Measurements from ENCODE around the gene CGAS.
"Not testable (repeated sequence)": the region's sequence is repeated elsewhere in the genome, so short reads cannot be mapped to it uniquely, and the experiment has no call there.

Gene CGAS

DNA sequence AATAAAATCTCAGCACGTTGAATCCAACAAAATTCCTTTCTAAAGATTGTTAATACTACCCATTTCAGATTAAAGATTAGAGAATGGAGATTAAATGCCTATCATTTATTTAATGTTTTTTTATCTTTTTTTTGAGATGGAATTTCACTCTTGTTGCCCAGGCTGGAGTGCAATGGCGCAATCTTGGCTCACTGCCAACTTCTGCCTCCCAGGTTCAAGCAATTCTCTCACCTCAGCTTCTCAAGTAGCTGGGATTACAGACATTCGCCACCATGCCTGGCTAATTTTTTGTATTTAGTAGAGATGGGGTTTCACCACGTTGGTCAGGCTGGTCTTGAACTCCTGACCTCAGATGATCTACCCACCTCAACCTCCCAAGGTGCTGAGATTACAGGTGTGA is 59.9 kb downstream of the CGAS start:
- H3K27ac ChIP-seq (ENCODE audit: extremely low read depth, low read depth, low read length); POLR2A ChIA-PET; H3K36me3 ChIP-seq (ENCODE audit: control insufficient read depth in 2 of 2, insufficient read depth in 1 of 2, low read length in 2 of 2); H3K4me1 ChIP-seq (ENCODE audit: control insufficient read depth, insufficient read depth, low read length); CTCF ChIA-PET; H3K4me3 ChIP-seq (ENCODE audit: low read depth, low read length); H3K9me3 ChIP-seq (ENCODE audit: control insufficient read depth, insufficient read depth, low read depth, low read length): not testable (repeated sequence)
- TF ChIP-seq, protein P1, sequence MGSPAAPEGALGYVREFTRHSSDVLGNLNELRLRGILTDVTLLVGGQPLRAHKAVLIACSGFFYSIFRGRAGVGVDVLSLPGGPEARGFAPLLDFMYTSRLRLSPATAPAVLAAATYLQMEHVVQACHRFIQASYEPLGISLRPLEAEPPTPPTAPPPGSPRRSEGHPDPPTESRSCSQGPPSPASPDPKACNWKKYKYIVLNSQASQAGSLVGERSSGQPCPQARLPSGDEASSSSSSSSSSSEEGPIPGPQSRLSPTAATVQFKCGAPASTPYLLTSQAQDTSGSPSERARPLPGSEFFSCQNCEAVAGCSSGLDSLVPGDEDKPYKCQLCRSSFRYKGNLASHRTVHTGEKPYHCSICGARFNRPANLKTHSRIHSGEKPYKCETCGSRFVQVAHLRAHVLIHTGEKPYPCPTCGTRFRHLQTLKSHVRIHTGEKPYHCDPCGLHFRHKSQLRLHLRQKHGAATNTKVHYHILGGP (tag by site-specific recombination; IDR thresholded peaks at IDR 0.05) = 0 out of 2 replicates have a peak, but pooled peaks have one; percentile 24
- peak; percentile 48 for TF ChIP-seq OSR2 (tag by site-specific recombination; IDR thresholded peaks at IDR 0.05)
- TF ChIP-seq KLF10 (tag by site-specific recombination; IDR thresholded peaks at IDR 0.05) = 0 out of 2 replicates have a peak, but pooled peaks have one; percentile 33
- TF ChIP-seq ZNF37A (tag by site-specific recombination; IDR thresholded peaks at IDR 0.05) = peak; percentile 65; the same call in 1 of the 2 replicates
- TF ChIP-seq, protein P2, sequence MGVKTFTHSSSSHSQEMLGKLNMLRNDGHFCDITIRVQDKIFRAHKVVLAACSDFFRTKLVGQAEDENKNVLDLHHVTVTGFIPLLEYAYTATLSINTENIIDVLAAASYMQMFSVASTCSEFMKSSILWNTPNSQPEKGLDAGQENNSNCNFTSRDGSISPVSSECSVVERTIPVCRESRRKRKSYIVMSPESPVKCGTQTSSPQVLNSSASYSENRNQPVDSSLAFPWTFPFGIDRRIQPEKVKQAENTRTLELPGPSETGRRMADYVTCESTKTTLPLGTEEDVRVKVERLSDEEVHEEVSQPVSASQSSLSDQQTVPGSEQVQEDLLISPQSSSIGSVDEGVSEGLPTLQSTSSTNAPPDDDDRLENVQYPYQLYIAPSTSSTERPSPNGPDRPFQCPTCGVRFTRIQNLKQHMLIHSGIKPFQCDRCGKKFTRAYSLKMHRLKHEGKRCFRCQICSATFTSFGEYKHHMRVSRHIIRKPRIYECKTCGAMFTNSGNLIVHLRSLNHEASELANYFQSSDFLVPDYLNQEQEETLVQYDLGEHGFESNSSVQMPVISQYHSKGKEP (tag by site-specific recombination; IDR thresholded peaks at IDR 0.05) = peak; percentile 20; the same call in 1 of the 2 replicates
- 0 out of 2 replicates have a peak, but pooled peaks have one; percentile 60 for TF ChIP-seq ZNF112 (tag by site-specific recombination; IDR thresholded peaks at IDR 0.05)
- TF ChIP-seq ZNF184 (tag by site-specific recombination; IDR thresholded peaks at IDR 0.05) = 0 out of 2 replicates have a peak, but pooled peaks have one; percentile 47
- TF ChIP-seq ZNF350 (tag by site-specific recombination; IDR thresholded peaks at IDR 0.05) = peak; percentile 69
- TF ChIP-seq ZNF544 (tag by site-specific recombination; IDR thresholded peaks at IDR 0.05) = peak; percentile 80; the same call in 1 of the 2 replicates

DNA sequence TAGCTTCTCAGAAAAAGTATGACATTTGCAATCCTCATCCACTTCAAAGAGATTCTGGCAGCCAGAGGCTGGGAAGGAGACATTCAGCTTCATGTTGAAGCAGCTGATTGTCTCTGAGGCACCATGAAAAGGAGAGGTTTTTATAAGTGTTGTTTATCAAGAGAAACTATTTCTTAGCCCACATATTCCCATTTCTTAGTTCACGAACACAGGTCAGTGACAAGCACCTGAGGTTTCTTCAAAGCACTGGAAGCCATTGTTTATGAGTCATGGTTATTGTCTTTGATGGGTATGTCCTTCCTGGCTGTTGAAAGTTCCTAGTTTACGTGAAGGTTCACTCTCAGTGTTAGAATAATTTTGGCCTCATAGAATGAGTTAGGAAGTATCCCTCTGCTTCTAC is 60.4 kb downstream of the CGAS start:
- Histone ChIP-seq H3K4me3 (ENCODE audit: low read depth, low read length) (no peak overlapping the region), H3K4me1 (ENCODE audit: control insufficient read depth, insufficient read depth, low read length) (peaks cover 3% of the 10 kb centered on the region; the same call in 1 of the 2 replicates), H3K27ac (ENCODE audit: extremely low read depth, low read depth, low read length) (no peak overlapping the region), H3K9me3 (ENCODE audit: control insufficient read depth, insufficient read depth, low read depth, low read length) (no peaks in the 10 kb centered on the region), H3K36me3 (ENCODE audit: control insufficient read depth in 2 of 2, insufficient read depth in 1 of 2, low read length in 2 of 2) (no peaks in the 10 kb centered on the region)
- TF ChIP-seq, protein P3, sequence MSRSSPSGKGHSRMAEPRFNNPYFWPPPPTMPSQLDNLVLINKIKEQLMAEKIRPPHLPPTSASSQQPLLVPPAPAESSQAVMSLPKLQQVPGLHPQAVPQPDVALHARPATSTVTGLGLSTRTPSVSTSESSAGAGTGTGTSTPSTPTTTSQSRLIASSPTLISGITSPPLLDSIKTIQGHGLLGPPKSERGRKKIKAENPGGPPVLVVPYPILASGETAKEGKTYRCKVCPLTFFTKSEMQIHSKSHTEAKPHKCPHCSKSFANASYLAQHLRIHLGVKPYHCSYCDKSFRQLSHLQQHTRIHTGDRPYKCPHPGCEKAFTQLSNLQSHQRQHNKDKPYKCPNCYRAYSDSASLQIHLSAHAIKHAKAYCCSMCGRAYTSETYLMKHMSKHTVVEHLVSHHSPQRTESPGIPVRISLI (tag by site-specific recombination; IDR thresholded peaks at IDR 0.05) = no peak
- no peak for TF ChIP-seq ZNF747 (tag by site-specific recombination; IDR thresholded peaks at IDR 0.05)
- TF ChIP-seq OVOL3 (tag by site-specific recombination; IDR thresholded peaks at IDR 0.05) = no peak
- no peak for TF ChIP-seq ZNF214 (tag by site-specific recombination; IDR thresholded peaks at IDR 0.05; ENCODE audit: borderline replicate concordance)
- TF ChIP-seq GLIS1 (tag by site-specific recombination; IDR thresholded peaks at IDR 0.05) = no peak
- POLR2A ChIA-PET = no interaction called here
- CTCF ChIA-PET = interaction anchor here (0.6 to 1.7 kb wide), 2 partner anchors 59 to 261 kb away, joined by 3 to 4 read pairs; no protein-coding TSS in a partner anchor

DNA sequence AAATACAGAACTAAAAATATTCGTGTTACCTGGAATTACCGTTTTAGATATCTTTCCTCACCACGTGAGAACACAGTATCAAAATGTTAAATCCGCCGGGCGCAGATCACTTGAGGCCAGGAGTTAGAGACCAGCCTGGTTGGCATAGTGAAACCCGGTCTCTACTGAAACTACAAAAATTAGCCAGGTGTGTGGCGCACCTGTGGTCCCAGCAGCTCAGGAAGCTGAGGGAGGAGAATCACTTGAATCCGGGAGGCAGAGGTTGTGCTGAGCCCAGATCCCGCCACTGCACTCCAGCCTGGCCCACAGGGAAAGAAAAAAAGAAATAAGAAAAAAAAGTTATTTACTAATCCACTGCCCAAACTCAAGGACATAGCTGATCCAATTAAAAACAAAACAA is 62.2 kb downstream of the CGAS start:
- H3K9me3 ChIP-seq (ENCODE audit: control insufficient read depth, insufficient read depth, low read depth, low read length) = no peaks in the 10 kb centered on the region
- ChIA-PET POLR2A (interaction anchor here (0.7 kb wide), 1 partner anchor 174 kb away, joined by 5 read pairs; no protein-coding TSS in a partner anchor), CTCF (interaction anchor here (0.5 to 3.5 kb wide), 5 partner anchors 62 to 1032 kb away, joined by 3 to 39 read pairs (median 4); no protein-coding TSS in a partner anchor)
- H3K4me3 ChIP-seq (ENCODE audit: low read depth, low read length) = no peak overlapping the region
- no peak overlapping the region for H3K27ac ChIP-seq (ENCODE audit: extremely low read depth, low read depth, low read length)
- H3K36me3 ChIP-seq (ENCODE audit: control insufficient read depth in 2 of 2, insufficient read depth in 1 of 2, low read length in 2 of 2) = no peaks in the 10 kb centered on the region
- peaks cover 3% of the 10 kb centered on the region; the same call in 1 of the 2 replicates for H3K4me1 ChIP-seq (ENCODE audit: control insufficient read depth, insufficient read depth, low read length)
- no peak for TF ChIP-seq ZNF366 (tag by site-specific recombination; conservative IDR thresholded peaks at IDR 0.05)
- TF ChIP-seq ZNF677 (tag by site-specific recombination; IDR thresholded peaks at IDR 0.05) = no peak
- TF ChIP-seq ZSCAN16 (tag by site-specific recombination; IDR thresholded peaks at IDR 0.05) = no peak
- TF ChIP-seq ZNF391 (tag by site-specific recombination; IDR thresholded peaks at IDR 0.05; ENCODE audit: borderline replicate concordance, low read depth) = no peak
- TF ChIP-seq ZNF621 (tag by site-specific recombination; IDR thresholded peaks at IDR 0.05) = no peak
- TF ChIP-seq, protein P4, sequence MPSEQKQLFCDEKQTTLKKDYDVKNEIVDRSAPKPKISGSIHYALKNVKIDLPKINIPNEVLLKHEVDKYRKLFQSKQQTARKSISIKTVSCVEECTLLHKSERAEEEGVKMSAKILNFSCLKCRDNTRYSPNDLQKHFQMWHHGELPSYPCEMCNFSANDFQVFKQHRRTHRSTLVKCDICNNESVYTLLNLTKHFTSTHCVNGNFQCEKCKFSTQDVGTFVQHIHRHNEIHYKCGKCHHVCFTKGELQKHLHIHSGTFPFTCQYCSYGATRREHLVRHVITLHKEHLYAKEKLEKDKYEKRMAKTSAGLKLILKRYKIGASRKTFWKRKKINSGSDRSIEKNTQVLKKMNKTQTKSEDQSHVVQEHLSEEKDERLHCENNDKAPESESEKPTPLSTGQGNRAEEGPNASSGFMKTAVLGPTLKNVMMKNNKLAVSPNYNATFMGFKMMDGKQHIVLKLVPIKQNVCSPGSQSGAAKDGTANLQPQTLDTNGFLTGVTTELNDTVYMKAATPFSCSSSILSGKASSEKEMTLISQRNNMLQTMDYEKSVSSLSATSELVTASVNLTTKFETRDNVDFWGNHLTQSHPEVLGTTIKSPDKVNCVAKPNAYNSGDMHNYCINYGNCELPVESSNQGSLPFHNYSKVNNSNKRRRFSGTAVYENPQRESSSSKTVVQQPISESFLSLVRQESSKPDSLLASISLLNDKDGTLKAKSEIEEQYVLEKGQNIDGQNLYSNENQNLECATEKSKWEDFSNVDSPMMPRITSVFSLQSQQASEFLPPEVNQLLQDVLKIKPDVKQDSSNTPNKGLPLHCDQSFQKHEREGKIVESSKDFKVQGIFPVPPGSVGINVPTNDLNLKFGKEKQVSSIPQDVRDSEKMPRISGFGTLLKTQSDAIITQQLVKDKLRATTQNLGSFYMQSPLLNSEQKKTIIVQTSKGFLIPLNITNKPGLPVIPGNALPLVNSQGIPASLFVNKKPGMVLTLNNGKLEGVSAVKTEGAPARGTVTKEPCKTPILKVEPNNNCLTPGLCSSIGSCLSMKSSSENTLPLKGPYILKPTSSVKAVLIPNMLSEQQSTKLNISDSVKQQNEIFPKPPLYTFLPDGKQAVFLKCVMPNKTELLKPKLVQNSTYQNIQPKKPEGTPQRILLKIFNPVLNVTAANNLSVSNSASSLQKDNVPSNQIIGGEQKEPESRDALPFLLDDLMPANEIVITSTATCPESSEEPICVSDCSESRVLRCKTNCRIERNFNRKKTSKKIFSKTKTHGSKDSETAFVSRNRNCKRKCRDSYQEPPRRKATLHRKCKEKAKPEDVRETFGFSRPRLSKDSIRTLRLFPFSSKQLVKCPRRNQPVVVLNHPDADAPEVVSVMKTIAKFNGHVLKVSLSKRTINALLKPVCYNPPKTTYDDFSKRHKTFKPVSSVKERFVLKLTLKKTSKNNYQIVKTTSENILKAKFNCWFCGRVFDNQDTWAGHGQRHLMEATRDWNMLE (tag by site-specific recombination; conservative IDR thresholded peaks at IDR 0.05; ENCODE audit: low read depth) = no peak
- TF ChIP-seq MZF1 (tag by site-specific recombination; IDR thresholded peaks at IDR 0.05; ENCODE audit: borderline replicate concordance) = no peak
- no peak for TF ChIP-seq ZNF311 (tag by site-specific recombination; IDR thresholded peaks at IDR 0.05; ENCODE audit: borderline replicate concordance)
- no peak for TF ChIP-seq ZNF48 (tag by site-specific recombination; IDR thresholded peaks at IDR 0.05)

Measured in HEK293 (cell line).